Right renal cortex interstitium (tissue), 3 donors: ENCODE data around the gene RMND5A. TPM values are rescaled to one million over a fixed set of nuclear protein-coding genes. Genes with fewer than 3 reads are reported as not detected.

Experiments
- DNase-seq, 3 donors: peaks; one replicate each; pipeline ENCODE4 v3.0.0-alpha.2; 2013; ENCODE audit warnings: low read depth in 3 of 3, low spot score in 2 of 3
- polyA plus RNA-seq, 3 donors: library from polyadenylated mRNA; unstranded; fragments of 120-200 nt; gene quantifications; one replicate each; pipeline ENCODE4 v1.2.1, GENCODE V29; 2013; ENCODE audit not compliant: insufficient read length in 3 of 3

The RMND5A gene
- polyA plus RNA-seq, 3 donors: 58.4 to 65.8 (median 63.9) TPM

DNA sequence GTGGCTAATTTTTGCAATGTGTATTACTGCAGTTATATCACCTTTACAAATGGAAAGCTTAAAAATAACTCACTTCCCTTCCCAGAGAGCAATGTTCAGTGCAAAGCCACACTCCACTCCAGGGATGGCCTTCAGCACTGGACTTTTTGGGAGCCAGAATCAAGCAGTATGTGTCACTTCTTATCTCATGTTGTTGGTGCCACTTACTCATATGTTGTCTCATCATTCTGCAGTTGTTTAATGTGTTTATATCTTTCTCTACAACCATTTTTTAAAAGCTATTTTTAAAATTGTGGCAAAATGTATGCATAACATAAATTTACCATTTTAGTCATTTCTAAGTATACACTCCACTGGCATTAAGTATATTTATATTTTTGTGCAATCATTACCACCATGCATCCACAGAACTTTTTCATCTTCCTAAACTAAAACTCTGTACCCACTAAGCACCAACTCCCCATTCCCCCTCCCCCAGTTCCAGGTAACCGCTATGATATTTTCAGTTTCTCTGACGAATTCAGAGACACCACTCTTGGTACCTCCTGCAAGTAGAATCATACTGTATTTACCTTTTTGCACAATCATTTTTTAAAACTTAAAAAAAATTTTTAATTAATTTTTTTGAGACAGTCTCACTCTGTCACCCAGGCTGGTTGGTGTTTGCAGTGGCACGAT is 102.7 kb downstream of the RMND5A start:
- no peak for DNase-seq

DNA sequence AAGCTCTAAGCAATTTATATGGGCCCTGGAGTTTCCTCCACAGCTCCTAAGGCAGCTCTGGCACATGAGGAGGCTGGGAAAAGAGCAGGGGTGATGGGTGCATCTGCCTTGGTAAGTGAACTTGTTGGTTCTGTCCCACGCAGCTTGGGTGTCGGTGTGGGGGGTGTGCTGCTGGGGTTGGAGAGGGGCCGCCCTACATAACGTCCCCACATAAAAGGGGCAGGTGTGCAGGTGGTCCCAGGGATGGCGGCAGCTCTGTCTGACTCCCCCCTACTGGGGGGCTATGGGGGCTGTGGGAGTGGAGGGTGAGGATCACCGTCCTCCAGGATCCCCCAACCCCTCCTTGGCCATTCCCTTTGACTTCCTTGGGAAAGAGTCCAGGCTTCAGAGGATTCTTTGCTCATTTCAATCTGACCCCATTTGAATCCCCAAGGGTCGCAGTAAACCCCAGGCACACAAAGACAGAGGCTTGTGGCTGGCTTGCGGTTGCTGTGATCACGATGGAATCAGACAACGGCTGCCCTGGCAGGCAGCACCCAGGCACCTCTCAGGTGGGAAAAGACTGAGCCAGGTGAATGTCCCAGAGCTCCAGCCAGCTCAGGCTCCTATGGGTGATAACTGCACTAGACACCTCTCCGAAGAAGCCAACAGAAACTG is 105.1 kb downstream of the RMND5A start:
- no peak for DNase-seq

DNA sequence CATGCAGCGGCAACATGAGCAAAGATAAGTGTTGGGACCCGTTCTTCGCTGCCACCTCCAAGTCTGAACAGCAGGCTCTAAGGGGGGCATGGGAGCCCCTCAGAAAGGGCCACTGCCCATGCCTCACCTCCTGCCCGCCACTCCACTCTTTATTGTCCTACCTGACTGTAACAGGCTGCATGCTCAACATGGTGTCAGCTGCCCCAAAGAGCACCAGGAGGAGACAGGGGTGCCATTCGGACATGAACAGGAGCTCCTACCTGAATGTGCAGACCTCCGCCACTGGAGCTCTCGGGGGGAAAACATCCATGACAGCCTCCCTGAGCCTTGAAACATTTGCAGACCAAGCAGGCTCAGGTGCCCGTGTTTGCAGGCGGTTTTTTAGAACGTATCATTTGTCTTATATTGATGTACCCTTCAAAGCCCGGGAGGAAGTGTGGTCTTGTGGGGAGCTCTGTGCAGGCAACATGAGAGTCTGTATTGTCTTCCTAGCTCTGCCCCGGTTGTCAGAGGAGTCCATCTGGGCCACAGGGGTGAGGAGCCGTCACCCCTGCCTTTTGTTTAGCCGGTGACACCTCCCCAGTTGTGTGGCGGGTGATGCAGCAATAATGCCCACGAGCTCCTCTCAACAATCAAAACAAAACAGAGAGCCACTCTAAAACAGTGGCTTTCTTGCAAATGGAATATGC is 105.7 kb downstream of the RMND5A start:
- DNase-seq: no peak

DNA sequence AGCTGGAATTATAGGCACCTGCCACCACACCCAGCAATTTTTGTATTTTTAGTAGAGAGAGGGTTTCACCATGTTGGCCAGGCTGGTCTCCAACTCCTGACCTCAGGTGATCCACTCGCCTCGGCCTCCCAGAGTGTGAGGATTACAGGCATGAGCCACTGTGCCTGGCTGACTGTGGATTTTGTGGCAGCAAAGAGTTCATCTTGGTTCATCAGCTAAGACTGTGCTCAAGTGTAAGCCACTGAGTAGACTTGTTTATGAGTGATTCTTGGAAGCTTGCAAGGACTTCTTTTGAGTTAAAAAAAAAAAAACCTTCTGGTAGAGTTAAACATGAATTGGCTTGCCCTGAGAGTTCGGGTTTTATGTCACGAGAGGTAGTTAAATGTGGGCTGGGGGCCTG is 106.9 kb downstream of the RMND5A start:
- DNase-seq: no peak

Other genes starting within 250 kb of the RMND5A start
- 100 to 1,000 TPM; 158 to 162 (median 160) TPM for gene CHMP3, start 156.8 kb upstream of the RMND5A start, polyA plus RNA-seq
- gene RNF103, start 96.4 kb upstream of the RMND5A start, polyA plus RNA-seq: 10 to 100 TPM; 33.7 to 36.3 (median 36.3) TPM
- gene CD8A, start 70.6 kb downstream of the RMND5A start, polyA plus RNA-seq: under 1 TPM; 0.18 to 0.26 (median 0.24) TPM
- under 1 TPM; 0.60 to 0.74 (median 0.61) TPM for gene CD8B, start 141.6 kb downstream of the RMND5A start, polyA plus RNA-seq
- 1 to 10 TPM in 2 of 3 donors, under 1 TPM in 1; 0.60 to 2.9 (median 1.9) TPM for gene RGPD1, start 221.8 kb downstream of the RMND5A start, polyA plus RNA-seq